Measurements from ENCODE around the gene EAPP.

- TF ChIP-seq CTCF (conservative IDR thresholded peaks at IDR 0.05 in 1 of 2, IDR thresholded peaks at IDR 0.05 in 1 of 2; ENCODE audit: extremely low read depth in 1 of 2, insufficient read depth in 1 of 2, low read depth in 1 of 2, low read length in 2 of 2) (no peak), EZH2 (IDR thresholded peaks at IDR 0.05; ENCODE audit: borderline replicate concordance, low read length) (no peak)
Measured at GRCh38 chr14:34527591-34527990, 11.9 kb downstream of the EAPP start.

Data from mammary epithelial cell (primary cell).